ENCODE data around the gene ZIC1.
A peak's percentile ranks its signal among the peaks of the same experiment; 100 is the strongest.

The ZIC1 gene

DNA sequence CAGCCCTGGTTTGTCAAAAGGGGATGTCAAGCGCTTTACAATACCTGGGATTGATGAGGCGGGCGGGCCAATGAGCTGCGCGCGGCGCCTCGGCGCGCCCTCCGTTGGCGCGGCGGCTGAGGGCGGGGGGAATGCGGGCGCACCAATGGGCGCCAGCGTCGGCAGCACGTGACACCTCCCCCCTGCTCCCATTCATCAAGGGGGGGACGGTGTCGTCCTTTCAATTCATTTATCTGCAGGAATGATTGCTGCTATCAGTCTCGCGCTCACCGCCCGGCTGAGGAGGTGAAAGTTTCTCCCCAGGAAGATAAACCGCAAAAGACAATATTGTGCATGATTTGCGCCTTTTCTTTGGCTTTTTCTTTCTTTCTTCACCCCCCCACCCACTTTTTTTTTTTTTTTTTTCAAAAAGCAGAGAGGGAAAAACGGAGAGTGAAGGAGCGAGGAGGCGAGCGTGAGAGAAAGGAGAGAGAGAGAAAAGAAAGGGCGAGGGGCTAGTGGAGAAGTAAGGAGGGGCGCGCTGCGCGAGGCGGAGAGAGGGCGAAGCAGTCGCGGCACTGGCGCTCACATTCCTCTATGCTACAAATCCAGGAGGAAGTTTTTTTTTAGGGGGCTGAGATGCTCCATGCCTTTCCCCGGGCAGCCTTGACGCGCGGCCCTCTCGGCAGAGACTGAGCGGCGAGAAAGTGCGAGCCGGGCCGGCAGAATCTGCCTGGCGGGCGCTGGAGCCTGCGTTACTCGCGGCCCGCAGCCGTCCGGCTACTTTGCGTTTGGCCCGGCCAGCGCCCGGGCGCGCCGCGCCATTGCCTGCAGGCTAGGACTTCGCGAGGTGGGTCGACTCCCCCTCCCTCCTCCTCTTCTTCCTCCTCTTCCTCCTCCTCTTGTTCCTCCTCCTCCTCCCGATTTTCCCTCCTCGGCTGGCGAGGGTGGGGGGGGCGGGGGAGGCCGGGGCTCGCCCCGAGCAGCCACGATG, at the start of gene ZIC1:
ZIC1 (plus strand) TSS at position 223 of the 973 bp plus-strand sequence; CDS start at position 971, 748 bp downstream.
- no peak for DNase-seq

- no peak for DNase-seq
Observed at GRCh38 chr3:147360051-147360439, 49.1 kb upstream of the ZIC1 start.

- DNase-seq: no peak
Observed at GRCh38 chr3:147360646-147361453, 48.3 kb upstream of the ZIC1 start.

- peak in 1 of 2 donors; percentile 16 for DNase-seq
Observed at GRCh38 chr3:147361454-147362420, 47.4 kb upstream of the ZIC1 start.

DNA sequence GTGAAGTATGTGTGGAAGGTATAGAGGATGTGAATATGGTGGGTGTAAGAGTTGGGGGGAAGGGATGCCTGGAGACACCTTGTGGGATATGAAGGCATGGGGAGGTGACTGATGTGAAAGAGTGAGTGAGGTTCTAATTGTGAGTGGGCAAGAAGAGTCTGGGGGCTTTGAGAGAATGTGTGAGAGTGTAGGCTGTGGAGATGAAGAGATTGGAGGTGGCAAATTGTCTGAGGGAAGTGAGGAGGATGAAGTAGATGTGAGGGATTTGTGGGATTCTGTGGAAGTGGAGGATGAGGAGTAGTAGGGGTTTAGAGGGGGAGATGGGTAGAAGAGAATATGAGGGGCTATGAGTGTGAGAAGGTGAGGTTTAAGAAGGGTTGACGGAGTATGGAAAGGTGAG, 44.4 kb upstream of the ZIC1 start:
- no peak for DNase-seq

- no peak for DNase-seq
Observed at GRCh38 chr3:147365196-147366115, 43.7 kb upstream of the ZIC1 start.

GRCh38 chr3:147367676-147368075, 41.5 kb upstream of the ZIC1 start:
- no peak for DNase-seq

DNA sequence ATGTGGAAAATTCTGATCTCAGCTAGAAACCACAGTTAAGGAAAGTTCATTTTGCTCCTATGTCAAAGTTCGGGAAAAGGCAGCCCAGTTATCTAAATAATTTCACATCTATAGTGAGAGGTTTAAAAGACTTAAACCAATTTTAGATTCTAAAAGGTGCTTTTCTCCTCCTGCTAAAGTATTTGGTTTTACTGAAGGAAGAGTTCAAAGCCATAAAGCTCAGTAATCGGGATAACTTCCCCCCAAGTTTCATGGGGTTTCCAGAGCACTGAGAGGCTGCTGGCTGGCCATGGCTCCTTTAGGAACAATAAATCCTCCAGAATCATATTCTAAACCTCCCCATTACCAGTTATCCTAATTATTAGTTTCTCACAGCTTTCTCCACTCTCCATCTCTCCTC, 41.0 kb upstream of the ZIC1 start:
- no peak for DNase-seq

DNA sequence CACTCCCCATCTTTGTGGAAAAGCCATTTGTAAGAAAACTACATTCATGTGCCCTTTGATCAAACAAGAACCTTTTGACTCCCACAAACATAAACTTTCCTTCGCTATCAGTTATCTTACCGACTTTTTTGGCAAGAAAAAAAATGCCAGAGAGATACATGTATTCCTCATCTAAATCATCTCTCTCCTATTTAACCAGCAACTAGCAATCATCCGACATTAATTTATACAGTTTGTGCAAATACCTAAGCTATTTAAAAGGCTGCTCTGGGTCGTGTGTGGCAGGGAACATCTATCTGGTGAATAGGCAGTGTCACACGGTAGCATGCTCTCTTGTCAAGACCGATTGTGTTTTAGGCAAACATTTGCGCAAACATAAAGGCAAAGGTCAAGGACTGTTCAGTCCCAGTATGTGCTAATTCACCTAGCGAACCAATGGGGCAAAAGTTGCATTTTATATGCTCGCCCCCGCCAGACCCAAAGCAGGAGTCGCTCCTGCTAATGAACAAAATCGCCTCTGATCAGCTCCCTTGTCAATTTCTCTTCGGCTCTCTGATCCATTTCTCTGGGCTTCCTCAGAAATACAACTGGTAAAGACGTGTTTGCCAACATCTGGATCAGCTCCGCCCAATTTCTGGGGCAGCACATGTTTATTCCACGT, 40.5 kb upstream of the ZIC1 start:
- no peak for DNase-seq

DNA sequence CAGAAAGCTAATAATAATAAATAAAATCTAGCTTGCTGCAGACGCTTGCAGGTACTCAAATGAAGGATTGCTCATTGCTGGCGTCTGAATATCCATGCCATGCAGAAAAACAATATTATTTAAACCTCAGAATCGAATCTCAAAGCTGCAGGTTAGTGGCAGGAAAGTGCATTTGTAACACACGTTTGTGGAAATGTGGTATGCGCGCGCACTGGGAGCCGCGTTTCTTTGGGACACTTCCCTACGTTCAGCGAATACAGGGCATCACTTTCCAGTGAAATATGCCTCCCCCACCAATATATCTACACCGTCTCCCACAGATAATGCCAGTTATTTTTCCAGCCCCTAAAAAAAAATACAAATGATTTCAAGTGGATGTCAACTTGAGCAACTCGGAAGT, 39.9 kb upstream of the ZIC1 start:
- DNase-seq: no peak

DNA sequence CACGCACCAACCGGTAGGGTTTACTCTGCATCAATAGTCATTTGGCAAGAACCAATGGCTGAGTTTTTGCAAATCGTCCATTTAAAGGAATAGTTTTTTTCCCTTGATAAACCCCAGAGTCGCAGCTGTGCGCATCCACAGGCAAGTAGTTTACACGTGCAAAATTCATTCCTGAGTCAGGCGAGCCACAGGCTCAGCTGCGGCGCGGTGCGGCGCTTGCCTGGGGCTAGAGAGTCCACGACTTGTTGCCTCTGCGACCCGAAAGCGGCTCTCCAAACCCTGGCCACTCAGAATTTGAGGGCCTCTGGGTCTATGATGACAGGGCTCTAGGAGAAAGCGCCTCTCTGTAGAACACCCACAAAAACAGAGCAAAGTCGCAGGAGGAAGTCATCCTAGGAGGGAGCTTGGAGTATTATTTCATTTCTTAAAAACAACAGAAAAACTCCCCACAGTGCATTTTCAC, 39.5 kb upstream of the ZIC1 start:
- DNase-seq: no peak

DNA sequence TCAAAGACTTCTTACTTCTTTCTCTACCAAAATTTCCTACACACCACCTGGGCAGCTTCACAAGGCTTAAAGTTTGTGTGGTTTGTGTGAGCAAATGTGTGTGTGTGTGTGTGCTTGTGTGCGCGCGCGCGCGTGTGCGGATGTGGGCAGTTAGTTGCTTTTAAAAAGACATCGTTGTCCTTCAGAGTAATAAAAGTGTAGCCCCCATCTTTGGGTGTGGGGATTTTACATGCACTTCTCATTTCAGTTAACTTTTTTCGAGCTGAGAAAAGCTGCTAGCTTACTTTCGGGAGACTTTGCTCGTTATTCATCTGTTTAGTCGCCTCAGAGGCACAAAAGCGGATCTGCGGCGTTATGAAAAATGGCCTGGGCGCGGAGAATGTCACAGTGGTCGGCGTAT, 38.8 kb upstream of the ZIC1 start:
- no peak for DNase-seq

DNA sequence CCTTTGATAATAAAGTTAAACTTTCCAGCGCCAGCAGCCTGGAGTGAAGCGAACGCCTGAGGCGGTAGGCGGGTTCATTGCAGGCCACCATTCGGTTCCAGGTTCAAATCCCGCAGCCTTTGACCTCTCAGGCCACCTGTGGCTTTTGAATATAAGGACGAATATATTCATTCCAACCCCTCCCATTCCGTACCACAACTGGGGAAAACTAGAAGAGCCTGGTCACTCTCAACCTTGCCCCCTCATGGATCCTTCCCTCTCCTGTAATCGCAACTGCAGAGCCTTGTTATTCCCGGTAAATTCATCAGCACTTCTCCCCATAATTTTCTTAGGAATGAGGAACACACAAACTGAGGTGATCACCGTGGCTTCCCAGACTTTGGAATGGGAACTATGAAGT, 38.0 kb upstream of the ZIC1 start:
- no peak for DNase-seq

- no peak for DNase-seq
Observed at GRCh38 chr3:147371771-147372340, 37.3 kb upstream of the ZIC1 start.

DNA sequence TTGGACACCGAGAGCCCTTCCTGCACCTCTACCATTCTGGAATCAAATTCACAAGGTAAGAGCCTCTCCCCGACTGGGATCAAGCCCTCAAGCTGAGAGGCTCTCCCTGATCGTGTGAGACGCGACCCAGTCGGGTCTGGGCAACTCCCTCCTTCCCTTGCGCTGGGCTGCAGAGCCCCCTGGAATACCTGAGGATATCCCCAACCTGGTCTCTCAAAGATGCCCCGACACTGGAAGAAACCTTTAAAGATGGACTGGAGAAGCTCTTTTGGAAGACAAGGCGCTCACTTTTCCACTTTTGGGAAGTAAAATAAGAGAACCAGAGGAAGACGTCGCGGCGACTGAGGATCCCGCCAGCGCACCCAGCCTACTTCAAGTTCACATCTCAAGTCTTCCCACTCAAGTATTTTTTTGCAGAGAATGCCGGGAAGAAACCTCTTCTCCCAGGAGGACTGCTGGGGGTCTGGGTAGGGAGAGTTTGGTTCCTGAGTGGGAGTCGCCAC, 36.6 kb upstream of the ZIC1 start:
- DNase-seq: no peak

GRCh38 chr3:147373301-147373700, 35.9 kb upstream of the ZIC1 start:
- DNase-seq: no peak

DNA sequence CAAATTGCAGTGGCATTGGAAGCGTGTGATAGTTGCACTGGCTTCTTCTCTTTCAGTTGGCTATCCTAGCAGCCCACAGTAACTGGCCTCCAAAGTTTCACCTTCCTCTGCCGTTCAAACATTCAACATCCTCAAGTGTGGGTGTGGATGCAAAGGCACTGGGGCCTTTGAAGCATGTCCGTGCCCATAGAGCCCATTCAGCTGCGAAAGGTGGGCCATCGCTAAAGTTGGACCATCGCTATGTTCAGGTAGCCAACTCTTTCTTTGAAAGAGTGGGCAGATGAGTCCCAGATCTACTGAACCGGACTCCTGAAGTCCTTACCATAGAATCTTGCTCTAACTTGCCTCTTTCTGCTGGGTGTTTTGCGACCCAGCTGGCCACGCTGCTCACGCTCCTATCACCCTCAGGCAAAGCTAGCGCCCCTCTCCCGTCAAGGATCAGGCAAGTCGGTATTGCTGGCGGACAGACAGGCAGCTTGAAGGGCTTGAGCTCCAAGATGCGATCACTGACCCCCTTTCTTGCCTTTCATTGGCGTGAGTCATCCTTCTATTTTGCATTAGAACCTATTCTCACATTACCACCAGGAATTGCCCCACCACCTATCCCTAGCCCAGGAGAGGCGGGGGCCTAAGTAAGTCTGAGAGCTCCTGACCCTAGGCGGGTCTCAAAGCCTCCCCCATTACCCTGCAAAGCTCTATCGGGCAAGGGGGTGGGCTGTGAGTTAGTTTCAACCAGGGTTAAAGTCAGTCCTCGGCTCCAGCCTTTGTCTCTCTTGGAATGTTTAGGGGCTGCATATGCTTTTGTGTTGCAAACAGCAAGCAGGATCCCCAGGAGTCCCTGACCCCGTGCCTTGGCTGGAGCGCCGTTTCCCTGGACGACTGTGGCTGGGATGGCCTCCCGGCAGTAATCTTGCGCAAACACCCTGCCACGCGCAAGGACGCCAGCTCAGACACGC, 31.5 kb upstream of the ZIC1 start:
- no peak for DNase-seq

- no peak for DNase-seq
Observed at GRCh38 chr3:147379651-147380050, 29.5 kb upstream of the ZIC1 start.

- DNase-seq: no peak
Observed at GRCh38 chr3:147380387-147380951, 28.7 kb upstream of the ZIC1 start.

Measured in bone marrow (tissue), 2 donors.